Measurements from ENCODE around the gene GALNT12.

The GALNT12 gene

DNA sequence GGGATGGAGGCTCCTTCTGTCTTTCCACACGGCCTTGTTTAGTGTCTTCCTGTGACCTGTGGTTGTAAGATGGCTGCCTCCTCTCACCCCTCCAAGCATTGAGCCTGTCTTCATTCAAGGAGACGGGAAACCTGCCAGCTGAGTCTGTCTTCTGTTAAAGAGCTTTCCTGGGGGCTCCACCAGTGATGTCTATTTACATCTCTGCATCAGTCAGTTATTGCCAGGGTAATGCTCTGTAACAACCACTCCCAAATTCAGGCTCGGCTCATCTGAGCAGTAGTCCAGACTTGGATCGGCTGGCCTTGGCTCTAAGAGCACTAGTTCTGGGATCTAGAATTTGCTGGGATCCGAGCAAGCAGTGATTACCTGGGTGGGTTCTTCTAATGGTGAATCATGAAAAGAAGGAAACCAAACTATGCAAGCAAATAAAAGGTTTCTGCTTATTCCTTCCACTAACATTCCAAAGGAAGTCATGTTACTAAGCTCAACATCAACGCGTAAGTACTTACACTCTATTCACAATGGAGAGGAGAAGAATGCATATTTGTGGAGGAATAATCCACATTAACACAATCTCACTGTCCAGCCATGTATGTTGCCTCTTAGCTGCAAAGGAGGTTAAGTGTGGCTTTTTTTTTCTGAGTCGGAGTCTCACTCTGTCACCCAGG lies 61.7 kb downstream of the GALNT12 start:
- Histone ChIP-seq H3K9ac (ENCODE audit: low read length) (no peak overlapping the region), H3K4me1 (ENCODE audit: low read length) (no peaks in the 10 kb centered on the region), H2AFZ (ENCODE audit: low read depth, low read length) (no peak overlapping the region), H4K20me1 (ENCODE audit: insufficient read depth, low read length) (no peaks in the 10 kb centered on the region), H3K27me3 (ENCODE audit: low read depth, low read length) (peaks cover 25% of the 10 kb centered on the region), H3K27ac (ENCODE audit: low read length) (no peak overlapping the region), H3K79me2 (ENCODE audit: low read length) (no peaks in the 10 kb centered on the region), H3K9me3 (ENCODE audit: insufficient read depth, low read length) (no peaks in the 10 kb centered on the region), H3K4me2 (ENCODE audit: low read length) (no peak overlapping the region), H3K4me3 (ENCODE audit: low read length) (no peak overlapping the region), H3K36me3 (replicated peaks; ENCODE audit: low read depth, low read length) (no peaks in the 10 kb centered on the region)
- no peak for TF ChIP-seq EZH2phosphoT487 (IDR thresholded peaks at IDR 0.05; ENCODE audit: low read depth)
- TF ChIP-seq, protein P1, sequence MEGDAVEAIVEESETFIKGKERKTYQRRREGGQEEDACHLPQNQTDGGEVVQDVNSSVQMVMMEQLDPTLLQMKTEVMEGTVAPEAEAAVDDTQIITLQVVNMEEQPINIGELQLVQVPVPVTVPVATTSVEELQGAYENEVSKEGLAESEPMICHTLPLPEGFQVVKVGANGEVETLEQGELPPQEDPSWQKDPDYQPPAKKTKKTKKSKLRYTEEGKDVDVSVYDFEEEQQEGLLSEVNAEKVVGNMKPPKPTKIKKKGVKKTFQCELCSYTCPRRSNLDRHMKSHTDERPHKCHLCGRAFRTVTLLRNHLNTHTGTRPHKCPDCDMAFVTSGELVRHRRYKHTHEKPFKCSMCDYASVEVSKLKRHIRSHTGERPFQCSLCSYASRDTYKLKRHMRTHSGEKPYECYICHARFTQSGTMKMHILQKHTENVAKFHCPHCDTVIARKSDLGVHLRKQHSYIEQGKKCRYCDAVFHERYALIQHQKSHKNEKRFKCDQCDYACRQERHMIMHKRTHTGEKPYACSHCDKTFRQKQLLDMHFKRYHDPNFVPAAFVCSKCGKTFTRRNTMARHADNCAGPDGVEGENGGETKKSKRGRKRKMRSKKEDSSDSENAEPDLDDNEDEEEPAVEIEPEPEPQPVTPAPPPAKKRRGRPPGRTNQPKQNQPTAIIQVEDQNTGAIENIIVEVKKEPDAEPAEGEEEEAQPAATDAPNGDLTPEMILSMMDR (IDR thresholded peaks at IDR 0.05; ENCODE audit: low read depth, low read length) = no peak

DNA sequence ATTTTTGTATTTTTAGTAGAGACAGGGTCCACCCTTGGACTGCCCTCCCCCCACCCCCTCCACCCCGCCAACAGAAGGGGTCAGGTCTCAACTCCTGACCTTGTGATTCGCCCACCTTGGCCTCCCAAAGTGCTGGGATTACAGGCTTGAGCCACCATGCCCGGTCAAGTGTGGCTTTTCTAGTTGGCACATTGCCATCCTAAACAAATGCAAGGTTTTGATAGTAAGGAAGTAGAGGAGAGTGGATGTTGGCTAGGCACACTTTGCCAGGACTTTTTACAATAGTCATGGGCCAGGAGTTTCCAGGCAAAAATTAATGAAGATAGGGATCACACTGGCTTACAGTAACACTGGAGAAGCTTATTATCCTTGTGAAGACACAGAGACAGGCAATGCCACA lies 62.4 kb downstream of the GALNT12 start:
- no peaks in the 10 kb centered on the region for H3K9me3 ChIP-seq (ENCODE audit: insufficient read depth, low read length)
- no peak overlapping the region for H3K4me3 ChIP-seq (ENCODE audit: low read length)
- no peaks in the 10 kb centered on the region for H3K79me2 ChIP-seq (ENCODE audit: low read length)
- H2AFZ ChIP-seq (ENCODE audit: low read depth, low read length) = no peak overlapping the region
- no peak overlapping the region for H3K4me2 ChIP-seq (ENCODE audit: low read length)
- no peaks in the 10 kb centered on the region for H4K20me1 ChIP-seq (ENCODE audit: insufficient read depth, low read length)
- no peak overlapping the region for H3K27ac ChIP-seq (ENCODE audit: low read length)
- no peaks in the 10 kb centered on the region for H3K4me1 ChIP-seq (ENCODE audit: low read length)
- no peak for TF ChIP-seq EZH2phosphoT487 (IDR thresholded peaks at IDR 0.05; ENCODE audit: low read depth)
- TF ChIP-seq, protein P1 (IDR thresholded peaks at IDR 0.05; ENCODE audit: low read depth, low read length) = no peak
- H3K27me3 ChIP-seq (ENCODE audit: low read depth, low read length) = peaks cover 20% of the 10 kb centered on the region
- H3K9ac ChIP-seq (ENCODE audit: low read length) = no peak overlapping the region
- H3K36me3 ChIP-seq (replicated peaks; ENCODE audit: low read depth, low read length) = no peaks in the 10 kb centered on the region

DNA sequence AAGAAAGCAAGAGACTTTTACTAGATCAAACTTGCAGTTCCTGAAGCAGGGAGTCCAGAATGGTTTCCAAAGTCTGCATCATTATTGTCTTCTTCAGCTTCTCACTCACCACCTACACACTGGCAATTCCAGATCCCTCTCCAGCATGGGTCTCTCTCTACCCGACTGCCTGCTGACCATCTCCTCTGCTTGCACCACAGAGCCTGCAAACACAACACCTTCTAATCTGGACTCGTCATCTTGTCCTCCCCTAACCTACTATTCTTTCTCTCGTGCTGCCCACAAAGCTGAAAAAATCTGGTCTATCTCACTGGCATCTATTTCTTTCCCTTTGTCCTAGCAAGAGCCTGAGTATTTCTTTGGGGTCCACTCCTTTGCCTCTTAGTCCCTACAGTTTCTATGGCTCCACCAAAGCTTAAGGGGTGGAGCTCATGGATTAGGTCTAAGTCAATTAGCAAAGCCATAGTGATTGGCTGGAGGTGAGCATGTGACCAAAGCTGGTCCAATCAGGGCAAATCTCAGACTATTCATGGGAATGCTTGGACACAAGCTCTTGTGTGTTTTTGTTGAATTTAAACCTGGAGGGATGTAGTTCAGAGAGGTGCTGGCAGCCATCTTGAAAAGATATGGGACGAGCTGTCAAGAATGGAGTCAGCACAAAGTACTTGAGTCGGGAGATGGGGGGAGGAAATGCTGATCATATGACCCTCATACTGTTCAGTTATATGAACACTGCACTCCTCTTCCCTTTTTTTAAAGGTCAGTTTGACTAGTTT lies 63.5 kb downstream of the GALNT12 start:
- TF ChIP-seq, protein P1 (IDR thresholded peaks at IDR 0.05; ENCODE audit: low read depth, low read length) = no peak
- TF ChIP-seq EZH2phosphoT487 (IDR thresholded peaks at IDR 0.05; ENCODE audit: low read depth) = no peak
- no peaks in the 10 kb centered on the region for H3K9me3 ChIP-seq (ENCODE audit: insufficient read depth, low read length)

DNA sequence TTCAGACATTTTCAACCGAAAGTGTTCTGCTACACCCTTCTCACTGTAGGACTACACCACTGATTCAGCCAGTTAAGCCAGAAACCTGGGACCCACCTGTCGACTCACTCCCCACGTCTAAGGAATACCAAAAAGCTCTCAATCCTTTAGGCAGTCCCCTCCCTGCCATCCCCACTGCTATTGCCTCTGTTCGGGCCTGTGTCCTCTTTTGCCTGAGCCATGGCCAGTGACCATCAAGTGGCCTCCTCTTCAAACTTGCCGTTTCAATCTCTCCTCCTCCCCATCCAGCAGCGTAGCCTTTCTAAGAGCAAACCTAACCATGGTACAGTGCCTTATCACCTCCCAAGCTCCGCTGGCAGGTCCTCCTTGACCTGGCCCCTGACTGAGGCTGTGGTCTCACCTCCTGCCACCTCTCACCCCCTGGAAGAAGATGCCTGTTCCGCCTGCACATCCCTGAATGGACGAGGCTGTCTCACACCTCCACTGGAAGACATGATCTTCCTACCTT lies 64.1 kb downstream of the GALNT12 start:
- no peaks in the 10 kb centered on the region for H3K79me2 ChIP-seq (ENCODE audit: low read length)
- no peak overlapping the region for H3K9ac ChIP-seq (ENCODE audit: low read length)
- no peak overlapping the region for H2AFZ ChIP-seq (ENCODE audit: low read depth, low read length)
- H3K27ac ChIP-seq (ENCODE audit: low read length) = no peak overlapping the region
- H3K36me3 ChIP-seq (replicated peaks; ENCODE audit: low read depth, low read length) = no peaks in the 10 kb centered on the region
- H3K4me1 ChIP-seq (ENCODE audit: low read length) = no peaks in the 10 kb centered on the region
- no peak overlapping the region for H3K4me2 ChIP-seq (ENCODE audit: low read length)
- no peaks in the 10 kb centered on the region for H3K9me3 ChIP-seq (ENCODE audit: insufficient read depth, low read length)
- no peak overlapping the region for H3K4me3 ChIP-seq (ENCODE audit: low read length)
- peaks cover 9% of the 10 kb centered on the region for H3K27me3 ChIP-seq (ENCODE audit: low read depth, low read length)
- TF ChIP-seq EZH2phosphoT487 (IDR thresholded peaks at IDR 0.05; ENCODE audit: low read depth) = no peak
- TF ChIP-seq, protein P1 (IDR thresholded peaks at IDR 0.05; ENCODE audit: low read depth, low read length) = no peak
- H4K20me1 ChIP-seq (ENCODE audit: insufficient read depth, low read length) = no peaks in the 10 kb centered on the region

More for the DNA sequence above, 63.5 kb downstream of the GALNT12 start:
- Histone ChIP-seq H3K36me3 (replicated peaks; ENCODE audit: low read depth, low read length) (no peaks in the 10 kb centered on the region), H3K4me3 (ENCODE audit: low read length) (no peak overlapping the region), H2AFZ (ENCODE audit: low read depth, low read length) (no peak overlapping the region), H3K27me3 (ENCODE audit: low read depth, low read length) (peaks cover 12% of the 10 kb centered on the region), H4K20me1 (ENCODE audit: insufficient read depth, low read length) (no peaks in the 10 kb centered on the region), H3K79me2 (ENCODE audit: low read length) (no peaks in the 10 kb centered on the region), H3K27ac (ENCODE audit: low read length) (no peak overlapping the region), H3K4me1 (ENCODE audit: low read length) (no peaks in the 10 kb centered on the region), H3K9ac (ENCODE audit: low read length) (no peak overlapping the region), H3K4me2 (ENCODE audit: low read length) (no peak overlapping the region)
